Stimulated activated CD4-positive, alpha-beta T cell treated with anti-CD3 and anti-CD28 coated beads, Interleukin-15, amount 100 ng/mL, for 1 hour (primary cell): Measurements from ENCODE around the gene DNAJC19.

Experiments
- DNase-seq, 2 donors: peaks; one replicate each; pipeline ENCODE4 v3.0.0-alpha.2; 2020; ENCODE audit warnings: low read depth in 1 of 2, low spot score in 1 of 2

DNAJC19 gene

GRCh38 chr3:180961552-180961951, 28.0 kb downstream of the DNAJC19 start:
- DNase-seq: no peak

DNA sequence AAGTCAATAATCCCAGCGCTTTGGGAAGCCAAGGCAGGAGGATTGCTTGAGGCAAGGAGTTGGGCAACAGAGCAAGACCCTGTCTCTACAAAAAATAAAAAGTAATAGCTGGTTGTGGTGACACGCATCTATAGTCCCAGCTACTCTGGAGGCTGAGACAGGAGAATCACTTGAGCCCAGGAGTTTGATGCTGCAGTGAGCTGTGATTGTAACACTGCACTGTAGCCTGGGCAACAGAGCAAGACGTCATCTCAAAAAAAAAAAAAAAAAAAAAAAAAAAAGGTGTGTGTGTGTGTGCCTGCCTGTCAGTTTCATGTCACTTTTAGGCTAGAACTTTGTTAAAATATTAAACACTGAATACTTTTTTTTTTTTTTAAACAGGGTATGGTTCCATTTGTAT, 28.4 kb downstream of the DNAJC19 start:
- DNase-seq: no peak

- DNase-seq: no peak
Measured at GRCh38 chr3:180959691-180960090, 29.8 kb downstream of the DNAJC19 start.

DNA sequence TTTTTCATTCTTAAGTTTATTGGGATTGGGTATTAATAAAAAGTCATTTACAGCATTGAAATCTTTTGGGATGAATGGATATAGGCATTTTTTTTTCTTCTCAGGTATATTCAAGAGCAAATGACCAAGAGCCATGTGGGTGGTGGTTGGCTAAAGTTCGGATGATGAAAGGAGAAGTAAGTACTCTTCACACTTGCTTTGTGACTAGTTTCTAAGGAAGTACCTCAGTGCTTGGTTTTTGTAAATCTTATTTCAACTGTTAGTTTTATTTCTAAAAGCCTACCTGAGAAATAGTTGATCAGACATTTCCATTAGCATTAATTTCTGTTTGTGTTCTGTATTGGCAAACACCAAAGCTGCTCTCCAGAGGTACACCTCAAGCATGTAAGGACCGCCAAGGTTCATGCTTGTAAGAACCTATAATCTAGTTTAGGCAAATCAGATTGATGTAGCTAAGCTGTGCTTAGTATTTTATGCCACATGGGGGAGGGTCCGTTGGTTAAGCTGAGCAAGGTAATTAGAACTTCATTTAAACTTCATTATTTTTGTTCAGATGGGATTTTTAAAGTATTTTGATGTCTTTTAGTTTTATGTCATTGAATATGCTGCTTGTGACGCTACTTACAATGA, 41.7 kb downstream of the DNAJC19 start:
- DNase-seq: no peak

- DNase-seq: no peak
Measured at GRCh38 chr3:180940826-180941225, 48.7 kb downstream of the DNAJC19 start.

- DNase-seq: no peak
Measured at GRCh38 chr3:180934638-180935037, 54.9 kb downstream of the DNAJC19 start.
